Measurements from ENCODE around the gene LRRC61. TPM values are rescaled to one million over a fixed set of nuclear protein-coding genes. Genes with fewer than 3 reads are reported as not detected.

Gene LRRC61
- total and polyA plus RNA-seq, 2 of the 13 experiments (the other 11 are each of a cell fraction or from before 2014, with no cell fraction given), result 33.0 to 34.8 TPM

- TF ChIP-seq BATF2 (CRISPR knock-in tag; IDR thresholded peaks at IDR 0.05) (no peak), MXD4 (CRISPR knock-in tag; IDR thresholded peaks at IDR 0.05) (no peak), BCL3 (CRISPR knock-in tag; IDR thresholded peaks at IDR 0.05) (no peak), BORCS8-MEF2B (CRISPR knock-in tag; IDR thresholded peaks at IDR 0.05) (no peak), TEAD2 (CRISPR knock-in tag; IDR thresholded peaks at IDR 0.05) (no peak), NFYB (CRISPR knock-in tag; IDR thresholded peaks at IDR 0.05) (no peak)
These were observed 56.6 kb downstream of the LRRC61 start (continued) for GRCh38 chr7:150379441-150380379.

- no peak for ATAC-seq
- H4K20me1 ChIP-seq (ENCODE audit: insufficient read depth, low read length), result peaks cover 3% of the 10 kb centered on the region; the same call in 1 of the 2 replicates
- no peak for FAIRE-seq
- H3K79me2 ChIP-seq (ENCODE audit: insufficient read depth, low read length), result peaks cover 46% of the 10 kb centered on the region
- TF ChIP-seq NR1H2 (CRISPR knock-in tag; IDR thresholded peaks at IDR 0.05; ENCODE audit: borderline replicate concordance, low read depth) (no peak), MED8 (CRISPR knock-in tag; IDR thresholded peaks at IDR 0.05; ENCODE audit: insufficient replicate concordance) (no peak), DMTF1 (CRISPR knock-in tag; IDR thresholded peaks at IDR 0.05) (no peak), RAD21 (CRISPR knock-in tag; IDR thresholded peaks at IDR 0.05) (no peak)
- DNase-seq (ENCODE audit: low spot score), result no peak
- POLR2A ChIA-PET, result interaction anchor here (0.8 to 4.7 kb wide), 4 partner anchors 8 to 25 kb away, joined by 3 to 107 read pairs (median 5); partner anchors contain the start of gene REPIN1
- H2AFZ ChIP-seq (ENCODE audit: low read length), result no peak overlapping the region
- no TSS peak for BruUV-seq (replicated peaks)
- H3K4me3 ChIP-seq (replicated peaks in 1 of 3; ENCODE audit: insufficient read depth in 1 of 3, low read depth in 2 of 3, low read length in 3 of 3), result peak overlapping the region; percentile 84 to 92 (median 92)
- no peak overlapping the region for H3K27ac ChIP-seq (ENCODE audit: extremely low read length, insufficient read depth, low read length)
- CTCF ChIA-PET (ENCODE audit: low intra/inter-chr PET ratio, low total read pairs), result no interaction called here
- peaks cover 85% of the 10 kb centered on the region for H3K4me1 ChIP-seq (ENCODE audit: insufficient read depth, low read length)
- peak overlapping the region; percentile 90 for H3K4me2 ChIP-seq (ENCODE audit: low read depth, low read length)
- H3K9me3 ChIP-seq (ENCODE audit: low read length), result no peaks in the 10 kb centered on the region
- intact Hi-C loops (cut with micrococcal nuclease; ENCODE audit: unreplicated experiment), result no loop called here
- in situ Hi-C loops (cut with HindIII; ENCODE audit: extremely low pct_ligation_motif_present, low pct_unique_long_range_greater_than_20kb), result no loop called here
- H3K9ac ChIP-seq (ENCODE audit: insufficient read depth, low read depth, low read length), result peak overlapping the region; percentile 88
- no peaks in the 10 kb centered on the region for H3K36me3 ChIP-seq (replicated peaks in 1 of 2; ENCODE audit: control insufficient read depth in 1 of 2, insufficient read depth in 2 of 2, low read length in 2 of 2)
- no peaks in the 10 kb centered on the region for H3K27me3 ChIP-seq (ENCODE audit: control insufficient read depth in 1 of 2, insufficient read depth in 2 of 2, low read length in 2 of 2)
- WGBS (ENCODE audit: low lambda C conversion rate), result 80% methylated on average over 11 of the region's 11 CpGs
These were observed 57.3 kb downstream of the LRRC61 start for GRCh38 chr7:150380463-150380862.

All from HepG2 (cell line).